Neural progenitor cell (in vitro differentiated cells): ENCODE data around the gene JMJD8. TPM values are rescaled to one million over a fixed set of nuclear protein-coding genes. Genes with fewer than 3 reads are reported as not detected.

ENCODE experiments used
- DNase-seq: peaks from one replicate; pipeline ENCODE4 v3.0.0-alpha.2; 2016; ENCODE audit warnings: low spot score
- H2AFZ ChIP-seq: fragments of 200-600 bp; sonication (generic); replicated peaks from 2 replicates; pipeline ENCODE4 v1.6.1; 2016; ENCODE audit warnings: antibody characterized with exemption
- H3F3A ChIP-seq: fragments of 200-600 bp; sonication (generic); 2 replicates; pipeline ENCODE4 v1.6.1; 2016; ENCODE audit warnings: antibody characterized with exemption, low read depth
- H3K27ac ChIP-seq: fragments of 200-600 bp; sonication (generic); 2 replicates; pipeline ENCODE4 v1.5.1; 2016; ENCODE audit warnings: mild to moderate bottlenecking
- H3K27me3 ChIP-seq: fragments of 200-600 bp; sonication (generic); 2 replicates; pipeline ENCODE4 v1.6.1; 2016; ENCODE audit warnings: mild to moderate bottlenecking, moderate library complexity
- H3K36me3 ChIP-seq: fragments of 200-600 bp; sonication (generic); 2 replicates; pipeline ENCODE4 v1.5.1; 2016
- H3K4me1 ChIP-seq: fragments of 200-600 bp; sonication (generic); 2 replicates; pipeline ENCODE4 v1.6.1; 2016; ENCODE audit warnings: mixed run types
- H3K4me2 ChIP-seq: fragments of 200-600 bp; sonication (generic); 2 replicates; pipeline ENCODE4 v1.6.1; 2016
- H3K4me3 ChIP-seq: fragments of 200-600 bp; sonication (generic); 2 replicates; pipeline ENCODE4 v1.5.1; 2016
- H3K79me2 ChIP-seq: fragments of 200-600 bp; sonication (generic); 2 replicates; pipeline ENCODE4 v1.6.1; 2016; ENCODE audit warnings: low read depth
- H3K9ac ChIP-seq: fragments of 200-600 bp; sonication (generic); 2 replicates; pipeline ENCODE4 v1.6.1; 2016
- H3K9me3 ChIP-seq: fragments of 200-600 bp; sonication (generic); 2 replicates; pipeline ENCODE4 v1.5.1; 2016; ENCODE audit warnings: low read depth
- H4K20me1 ChIP-seq: fragments of 200-600 bp; sonication (generic); 2 replicates; pipeline ENCODE4 v1.6.1; 2016; ENCODE audit warnings: low read depth
- H3K27ac Mint-ChIP-seq: 3 replicates; pipeline ENCODE4 v1.8.0; 2021; ENCODE audit warnings: mixed read lengths
- H3K27me3 Mint-ChIP-seq: 2 replicates; pipeline ENCODE4 v1.8.0; 2022; ENCODE audit warnings: low read depth, mild to moderate bottlenecking, inconsistent platforms, moderate library complexity, mixed read lengths; ENCODE audit not compliant: insufficient read depth
- H3K36me3 Mint-ChIP-seq: 3 replicates; pipeline ENCODE4 v1.8.0; 2021; ENCODE audit warnings: mixed read lengths
- H3K4me1 Mint-ChIP-seq: 3 replicates; pipeline ENCODE4 v1.8.0; 2021; ENCODE audit warnings: mixed read lengths
- H3K4me3 Mint-ChIP-seq: 3 replicates; pipeline ENCODE4 v1.8.0; 2021; ENCODE audit warnings: mild to moderate bottlenecking, moderate library complexity, mixed read lengths
- H3K9me3 Mint-ChIP-seq: 3 replicates; pipeline ENCODE4 v1.8.0; 2020; ENCODE audit warnings: mixed read lengths
- CTCF ChIP-seq: fragments of 200-600 bp; sonication (generic); IDR thresholded peaks from 2 replicates; pipeline ENCODE4 v1.5.1; 2017; ENCODE audit warnings: antibody characterized with exemption, mild to moderate bottlenecking
- EZH2 ChIP-seq: fragments of 200-600 bp; sonication (generic); IDR thresholded peaks from 2 replicates; pipeline ENCODE4 v1.6.1; 2017; ENCODE audit warnings: antibody characterized with exemption, mild to moderate bottlenecking, moderate library complexity
- EZH2phosphoT487 ChIP-seq: fragments of 200-600 bp; sonication (generic); IDR thresholded peaks from 2 replicates; pipeline ENCODE4 v1.6.1; 2017; ENCODE audit warnings: antibody characterized with exemption
- total RNA-seq: library from RNA; depleted of rRNA; stranded (reverse); fragments of >200 nt; gene quantifications from 2 replicates; pipeline ENCODE4 v1.2.3, GENCODE V29; 2015; ENCODE audit warnings: low replicate concordance

JMJD8 gene
- total RNA-seq, 1 donor from 2014 or later: 32.1 TPM

DNA sequence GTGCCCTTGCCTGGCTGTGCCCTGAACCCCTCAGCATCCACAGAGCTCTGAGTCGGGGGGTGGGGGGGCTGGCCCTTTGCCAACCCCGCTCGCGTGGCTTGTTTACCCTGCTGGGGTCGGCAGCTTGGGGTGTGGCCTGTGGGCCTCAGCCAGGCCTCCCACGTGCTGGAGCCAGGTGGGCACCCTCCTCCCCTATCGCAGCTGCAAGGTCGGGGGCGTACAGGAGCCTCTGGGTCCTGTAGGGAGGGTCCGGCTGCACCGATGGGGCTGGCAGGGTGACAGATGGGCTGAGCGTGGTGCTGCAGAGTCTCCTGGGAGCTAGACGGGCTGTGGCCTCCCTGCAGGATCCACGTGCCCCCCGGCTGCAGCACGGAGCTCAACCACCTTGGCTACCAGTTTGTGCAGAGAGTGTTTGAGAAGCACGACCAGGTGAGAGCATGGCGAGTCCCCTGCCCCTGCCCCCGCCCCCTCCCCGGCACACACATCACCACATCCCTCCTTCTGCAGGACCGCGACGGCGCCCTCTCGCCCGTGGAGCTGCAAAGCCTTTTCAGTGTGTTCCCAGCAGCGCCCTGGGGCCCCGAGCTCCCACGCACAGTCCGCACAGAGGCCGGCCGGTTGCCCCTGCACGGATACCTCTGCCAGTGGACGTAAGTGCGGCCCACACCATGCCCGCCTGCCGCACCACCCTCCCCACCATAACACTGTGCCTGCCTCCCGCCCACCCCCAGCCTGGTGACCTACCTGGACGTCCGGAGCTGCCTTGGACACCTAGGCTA, 12.6 kb downstream of the JMJD8 start:
- Histone ChIP-seq H3K79me2 (peaks cover 15% of the 10 kb centered on the region), H2AFZ (no peak overlapping the region), H3F3A (peaks cover 27% of the 10 kb centered on the region), H3K9me3 (no peaks in the 10 kb centered on the region), H4K20me1 (peaks cover 39% of the 10 kb centered on the region), H3K4me3 (no peak overlapping the region), H3K4me1 (peaks cover 15% of the 10 kb centered on the region), H3K4me2 (no peak overlapping the region), H3K9ac (no peak overlapping the region), H3K36me3 (no peaks in the 10 kb centered on the region), H3K27ac (no peak overlapping the region), H3K27me3 (peaks cover 17% of the 10 kb centered on the region)
- H3K4me3 Mint-ChIP-seq: no peak overlapping the region
- H3K27ac Mint-ChIP-seq: no peak overlapping the region
- no peaks in the 10 kb centered on the region for H3K36me3 Mint-ChIP-seq
- peaks cover 3% of the 10 kb centered on the region for H3K4me1 Mint-ChIP-seq
- no peak for DNase-seq
- H3K9me3 Mint-ChIP-seq: no peaks in the 10 kb centered on the region
- TF ChIP-seq CTCF (no peak), EZH2 (no peak), EZH2phosphoT487 (no peak)
- H3K27me3 Mint-ChIP-seq: peaks cover 5% of the 10 kb centered on the region

- Histone ChIP-seq H3K4me2 (no peak overlapping the region), H3K4me1 (peaks cover 15% of the 10 kb centered on the region), H3K4me3 (no peak overlapping the region), H3K9ac (no peak overlapping the region), H4K20me1 (peaks cover 39% of the 10 kb centered on the region), H3K36me3 (no peaks in the 10 kb centered on the region), H3K27me3 (peaks cover 9% of the 10 kb centered on the region), H3K79me2 (peaks cover 15% of the 10 kb centered on the region), H3K27ac (no peak overlapping the region), H2AFZ (no peak overlapping the region), H3F3A (peaks cover 23% of the 10 kb centered on the region), H3K9me3 (no peaks in the 10 kb centered on the region)
- peaks cover 5% of the 10 kb centered on the region for H3K27me3 Mint-ChIP-seq
- DNase-seq: no peak
- peak overlapping the region; percentile 60 for H3K4me3 Mint-ChIP-seq
- H3K4me1 Mint-ChIP-seq: peaks cover 3% of the 10 kb centered on the region
- H3K27ac Mint-ChIP-seq: no peak overlapping the region
- H3K36me3 Mint-ChIP-seq: no peaks in the 10 kb centered on the region
- TF ChIP-seq CTCF (no peak), EZH2 (no peak), EZH2phosphoT487 (no peak)
- H3K9me3 Mint-ChIP-seq: no peaks in the 10 kb centered on the region
Measured at GRCh38 chr16:670485-671352, 13.4 kb downstream of the JMJD8 start.

DNA sequence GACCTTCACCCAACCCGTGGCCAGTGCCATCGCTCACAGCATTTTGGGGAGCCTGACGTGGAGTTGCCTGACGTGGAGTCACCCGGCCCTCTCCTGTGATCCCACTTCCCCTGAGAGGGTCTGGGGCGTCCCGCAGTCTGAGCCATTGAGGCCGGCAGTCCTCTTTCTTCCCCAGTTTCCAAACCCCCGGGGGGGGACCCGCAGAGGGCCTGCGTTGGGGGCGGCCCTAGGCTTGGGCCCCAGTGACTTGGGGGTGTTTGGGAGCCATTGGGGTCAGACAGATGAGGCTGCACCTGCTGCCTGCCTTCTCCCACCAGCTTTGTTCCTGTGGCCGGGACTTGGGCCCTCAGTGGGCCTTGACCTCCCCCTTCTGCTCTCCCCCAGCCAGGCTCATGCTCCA, 14.5 kb downstream of the JMJD8 start:
- no peak for TF ChIP-seq EZH2
- no peak for TF ChIP-seq CTCF
- no peak for TF ChIP-seq EZH2phosphoT487
- peaks cover 15% of the 10 kb centered on the region for H3K79me2 ChIP-seq
- H3K36me3 ChIP-seq: no peaks in the 10 kb centered on the region
- no peak overlapping the region for H3K27ac ChIP-seq
- peaks cover 8% of the 10 kb centered on the region for H3K4me1 ChIP-seq
- no peak overlapping the region for H3K27ac Mint-ChIP-seq
- H3K36me3 Mint-ChIP-seq: no peaks in the 10 kb centered on the region
- DNase-seq: no peak
- H3K4me2 ChIP-seq: no peak overlapping the region
- no peaks in the 10 kb centered on the region for H3K9me3 Mint-ChIP-seq
- peaks cover 33% of the 10 kb centered on the region for H4K20me1 ChIP-seq
- no peak overlapping the region for H3K4me3 ChIP-seq
- H3K4me3 Mint-ChIP-seq: peak overlapping the region; percentile 84
- H3K27me3 Mint-ChIP-seq: peaks cover 3% of the 10 kb centered on the region
- H3K27me3 ChIP-seq: no peaks in the 10 kb centered on the region
- peaks cover 16% of the 10 kb centered on the region for H3F3A ChIP-seq
- no peaks in the 10 kb centered on the region for H3K9me3 ChIP-seq
- H3K9ac ChIP-seq: no peak overlapping the region
- peaks cover 3% of the 10 kb centered on the region for H3K4me1 Mint-ChIP-seq
- H2AFZ ChIP-seq: no peak overlapping the region
